Left ventricle myocardium inferior (tissue), 1 donor: ENCODE measurements around the gene SV2B. TPM values are rescaled to one million over a fixed set of nuclear protein-coding genes. Genes with fewer than 3 reads are reported as not detected.
"Not testable (repeated sequence)": the region's sequence is repeated elsewhere in the genome, so short reads cannot be mapped to it uniquely, and the experiment has no call there.

Source experiments
- DNase-seq: peaks from one replicate; pipeline ENCODE4 v3.0.0-alpha.2; 2020
- H3K27ac ChIP-seq: fragments of 200-600 bp; replicated peaks from 2 replicates; pipeline ENCODE4 v1.8.0; 2021
- H3K27me3 ChIP-seq: fragments of 200-600 bp; 2 replicates; pipeline ENCODE4 v1.8.0; 2021; ENCODE audit warnings: low read depth
- H3K36me3 ChIP-seq: fragments of 200-600 bp; 2 replicates; pipeline ENCODE4 v1.8.0; 2021
- H3K4me1 ChIP-seq: fragments of 200-600 bp; 2 replicates; pipeline ENCODE4 v1.8.0; 2021
- H3K4me3 ChIP-seq: fragments of 200-600 bp; 2 replicates; pipeline ENCODE4 v1.8.0; 2021; ENCODE audit warnings: mild to moderate bottlenecking, moderate library complexity
- H3K9me3 ChIP-seq: fragments of 200-600 bp; replicated peaks from 2 replicates; pipeline ENCODE4 v1.8.0; 2021
- CTCF ChIP-seq: fragments of 200-600 bp; IDR thresholded peaks from 2 replicates; pipeline ENCODE4 v1.8.0; 2021; ENCODE audit warnings: antibody characterized with exemption, mild to moderate bottlenecking, borderline replicate concordance
- intact Hi-C: fragments of 100-400 bp; cut with micrococcal nuclease; formaldehyde crosslinking; loops from one replicate; pipeline ENCODE4 v1.11.0; 2022
- total RNA-seq: library from RNA; stranded (reverse); fragmentation: NEBNext Ultra II Directional; extraction: Animal tissue kit (Norgen Biotek cat#: 25700); gene quantifications from one replicate; pipeline ENCODE4 v1.2.1, GENCODE V29; 2021
- donor health status: DM: no; HTN: yes; CAD: no; lungs with severe emphysema.

Gene SV2B
- total RNA-seq, 1 donor from 2014 or later: 2.8 TPM

DNA sequence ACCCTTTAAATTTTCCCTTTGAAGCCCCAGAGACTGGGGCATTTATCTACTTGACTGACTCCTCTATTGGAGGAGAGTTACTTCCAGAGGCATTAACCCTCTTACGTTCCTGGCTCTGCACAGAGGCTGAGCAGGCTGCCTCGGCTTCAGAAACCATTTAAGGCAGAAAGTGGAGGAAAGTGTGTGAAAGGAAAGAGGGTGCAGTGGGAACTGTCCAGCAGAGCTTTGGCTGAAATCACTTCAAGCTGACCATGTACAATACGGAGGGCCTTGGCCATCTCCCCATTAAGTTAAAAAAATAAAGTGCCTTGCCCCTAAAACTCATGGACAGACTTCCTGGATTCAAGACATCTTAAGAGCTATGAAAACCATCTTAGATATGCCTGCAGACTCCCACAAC lies 238.7 kb downstream of the SV2B start:
- intact Hi-C loops: no loop called here
- H3K27ac ChIP-seq: no peak overlapping the region
- H3K27me3 ChIP-seq: peaks cover 44% of the 10 kb centered on the region
- no peaks in the 10 kb centered on the region for H3K9me3 ChIP-seq
- H3K4me3 ChIP-seq: no peak overlapping the region
- TF ChIP-seq CTCF: no peak
- no peaks in the 10 kb centered on the region for H3K36me3 ChIP-seq
- no peaks in the 10 kb centered on the region for H3K4me1 ChIP-seq
- DNase-seq: no peak

- H3K9me3 ChIP-seq: no peaks in the 10 kb centered on the region
- no peaks in the 10 kb centered on the region for H3K4me1 ChIP-seq
- H3K4me3 ChIP-seq: no peak overlapping the region
- intact Hi-C loops: no loop called here
- H3K36me3 ChIP-seq: no peaks in the 10 kb centered on the region
- H3K27me3 ChIP-seq: peaks cover 44% of the 10 kb centered on the region
- H3K27ac ChIP-seq: no peak overlapping the region
- no peak for TF ChIP-seq CTCF
- DNase-seq: no peak
Observed at GRCh38 chr15:91342097-91342496, 242.0 kb downstream of the SV2B start.

- H3K36me3 ChIP-seq, H3K4me1 ChIP-seq, H3K9me3 ChIP-seq, DNase-seq, H3K27ac ChIP-seq, intact Hi-C loops, H3K4me3 ChIP-seq: not testable (repeated sequence)
- H3K27me3 ChIP-seq: peaks cover 31% of the 10 kb centered on the region
Observed at GRCh38 chr15:91344912-91345311, 244.9 kb downstream of the SV2B start.

- Histone ChIP-seq H3K27me3 (peaks cover 23% of the 10 kb centered on the region), H3K4me3 (no peak overlapping the region), H3K27ac (no peak overlapping the region), H3K9me3 (no peaks in the 10 kb centered on the region), H3K4me1 (no peaks in the 10 kb centered on the region), H3K36me3 (no peaks in the 10 kb centered on the region)
- no peak for DNase-seq
- intact Hi-C loops: no loop called here
- TF ChIP-seq CTCF: no peak
Observed at GRCh38 chr15:91345736-91346135, 245.7 kb downstream of the SV2B start.

GRCh38 chr15:91346259-91346658 lies 246.2 kb downstream of the SV2B start:
- Histone ChIP-seq H3K27ac (no peak overlapping the region), H3K4me3 (no peak overlapping the region), H3K36me3 (no peaks in the 10 kb centered on the region), H3K27me3 (peaks cover 18% of the 10 kb centered on the region), H3K9me3 (no peaks in the 10 kb centered on the region), H3K4me1 (no peaks in the 10 kb centered on the region)
- TF ChIP-seq CTCF: no peak
- intact Hi-C loops: no loop called here
- DNase-seq: no peak

DNA sequence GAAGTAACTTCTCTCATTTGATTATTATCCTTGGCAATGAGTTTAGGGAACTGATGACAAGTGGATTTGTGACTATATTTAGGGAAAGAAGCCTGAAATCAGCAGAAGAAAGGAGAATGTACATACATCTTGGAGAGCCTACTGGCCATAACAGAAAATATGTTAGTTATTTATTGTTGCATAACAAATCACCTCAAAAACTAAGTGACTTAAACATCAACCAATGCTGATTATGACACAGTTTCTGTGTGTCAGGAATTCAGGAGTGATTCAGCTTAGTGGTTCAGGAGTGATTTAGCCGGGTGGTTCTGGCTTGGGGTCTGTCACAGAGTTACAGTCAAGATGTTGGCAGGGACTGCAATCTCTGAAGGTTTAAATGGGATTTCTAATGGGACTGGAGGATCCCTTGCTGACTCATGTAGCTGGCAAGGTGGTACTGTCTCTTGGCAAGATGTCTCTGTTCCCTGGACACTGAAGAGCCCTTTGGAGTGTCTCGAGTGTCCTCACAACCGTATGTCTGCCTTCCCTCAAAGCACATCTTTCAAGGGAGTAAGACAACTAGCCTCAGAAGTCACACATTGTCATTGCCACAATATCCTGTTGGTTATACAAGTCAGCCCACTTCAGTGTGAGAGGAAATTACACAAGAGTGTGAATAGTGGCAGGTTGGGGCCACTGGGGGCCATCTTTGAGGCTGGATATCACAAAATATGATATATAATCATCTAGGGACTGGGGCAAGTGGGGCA lies 248.9 kb downstream of the SV2B start:
- Histone ChIP-seq H3K9me3 (no peaks in the 10 kb centered on the region), H3K27ac (no peak overlapping the region), H3K4me1 (no peaks in the 10 kb centered on the region), H3K4me3 (no peak overlapping the region), H3K36me3 (no peaks in the 10 kb centered on the region), H3K27me3 (no peaks in the 10 kb centered on the region)
- intact Hi-C loops: no loop called here
- no peak for TF ChIP-seq CTCF
- no peak for DNase-seq
